Measurements from ENCODE around the gene ZFR2.
"Not testable (repeated sequence)": the region's sequence is repeated elsewhere in the genome, so short reads cannot be mapped to it uniquely, and the experiment has no call there.

The ZFR2 gene

DNA sequence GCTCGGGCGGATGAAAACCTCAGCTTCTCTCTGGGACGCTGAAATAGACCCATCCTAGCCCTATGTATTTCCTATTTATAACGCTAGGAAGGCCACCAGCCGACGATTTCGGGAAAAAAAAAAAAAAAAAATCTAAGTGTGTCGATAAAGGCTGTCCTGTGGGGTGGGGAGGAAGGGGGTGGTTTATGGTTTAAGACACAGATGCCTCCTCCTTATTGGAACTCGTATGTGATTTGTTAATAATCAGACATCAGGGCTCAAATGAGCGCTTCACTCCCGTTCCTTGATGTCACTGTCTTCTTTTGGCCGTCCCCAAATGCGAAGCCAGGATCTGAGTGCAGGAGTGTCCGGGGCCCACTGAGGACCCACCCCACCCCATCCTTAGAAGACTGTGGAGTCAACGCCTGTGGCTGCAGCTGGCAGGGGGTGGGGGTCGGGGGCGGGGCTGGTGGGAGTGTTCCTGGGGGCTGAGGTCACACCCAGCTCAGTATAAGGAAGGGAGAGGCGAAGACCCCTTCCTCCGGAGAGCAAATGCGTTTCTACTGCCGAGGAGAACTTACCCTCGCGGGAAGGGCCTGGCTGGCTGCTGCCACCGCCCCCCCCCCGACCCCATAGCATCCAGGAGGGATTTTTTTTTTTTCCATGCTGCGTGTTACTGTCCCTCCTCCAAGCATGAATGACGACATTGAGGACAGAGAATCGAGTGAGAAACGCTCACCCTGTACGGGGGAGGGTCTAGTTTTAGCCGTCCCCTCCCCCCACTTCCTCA lies 12.6 kb upstream of the ZFR2 start:
- Histone ChIP-seq H3K4me3 (ENCODE audit: insufficient read depth in 1 of 2, low read depth in 1 of 2, low read length in 2 of 2) (no peak overlapping the region), H3K27ac (ENCODE audit: low read length, poor library complexity, severe bottlenecking) (no peak overlapping the region), H2AFZ (ENCODE audit: low read depth, low read length) (no peak overlapping the region), H3K4me1 (ENCODE audit: control insufficient read depth, insufficient read depth, low read depth, low read length) (peaks cover 3% of the 10 kb centered on the region), H3K36me3 (ENCODE audit: control insufficient read depth in 1 of 2, insufficient read depth in 2 of 2, low read depth in 1 of 2, low read length in 2 of 2) (no peaks in the 10 kb centered on the region), H3K4me2 (ENCODE audit: low read length, poor library complexity, severe bottlenecking) (no peak overlapping the region), H2BK5ac (ENCODE audit: low read depth, low read length, poor library complexity, severe bottlenecking) (no peak overlapping the region), H3K23ac (ENCODE audit: low read length in 2 of 2) (no peak overlapping the region), H4K8ac (ENCODE audit: low read length) (no peak overlapping the region), H3K9me3 (ENCODE audit: control insufficient read depth, low read length) (no peaks in the 10 kb centered on the region), H3K9ac (ENCODE audit: low read length) (no peak overlapping the region), H2BK12ac (ENCODE audit: low read length in 2 of 2) (no peak overlapping the region), H3K18ac (ENCODE audit: low read depth in 1 of 2, low read length in 2 of 2) (no peak overlapping the region), H2BK15ac (ENCODE audit: low read depth, poor library complexity, severe bottlenecking) (no peak overlapping the region), H3K4ac (ENCODE audit: low read depth in 1 of 2, low read length in 2 of 2) (no peak overlapping the region), H4K91ac (ENCODE audit: low read length) (no peak overlapping the region), H3K14ac (ENCODE audit: low read length in 2 of 2) (no peak overlapping the region), H2BK120ac (ENCODE audit: low read depth, low read length) (no peak overlapping the region), H2AK5ac (ENCODE audit: low read length, severe bottlenecking) (no peak overlapping the region), H3K27me3 (ENCODE audit: control insufficient read depth in 1 of 2, insufficient read depth in 1 of 2, low read length in 2 of 2) (peaks cover 52 to 61% of the 10 kb centered on the region in 2 experiments), H3K79me1 (replicated peaks; ENCODE audit: low read length, poor library complexity, severe bottlenecking) (no peaks in the 10 kb centered on the region)
- DNase-seq = no peak
- WGBS = 2% methylated on average over 27 of the region's 31 CpGs

DNA sequence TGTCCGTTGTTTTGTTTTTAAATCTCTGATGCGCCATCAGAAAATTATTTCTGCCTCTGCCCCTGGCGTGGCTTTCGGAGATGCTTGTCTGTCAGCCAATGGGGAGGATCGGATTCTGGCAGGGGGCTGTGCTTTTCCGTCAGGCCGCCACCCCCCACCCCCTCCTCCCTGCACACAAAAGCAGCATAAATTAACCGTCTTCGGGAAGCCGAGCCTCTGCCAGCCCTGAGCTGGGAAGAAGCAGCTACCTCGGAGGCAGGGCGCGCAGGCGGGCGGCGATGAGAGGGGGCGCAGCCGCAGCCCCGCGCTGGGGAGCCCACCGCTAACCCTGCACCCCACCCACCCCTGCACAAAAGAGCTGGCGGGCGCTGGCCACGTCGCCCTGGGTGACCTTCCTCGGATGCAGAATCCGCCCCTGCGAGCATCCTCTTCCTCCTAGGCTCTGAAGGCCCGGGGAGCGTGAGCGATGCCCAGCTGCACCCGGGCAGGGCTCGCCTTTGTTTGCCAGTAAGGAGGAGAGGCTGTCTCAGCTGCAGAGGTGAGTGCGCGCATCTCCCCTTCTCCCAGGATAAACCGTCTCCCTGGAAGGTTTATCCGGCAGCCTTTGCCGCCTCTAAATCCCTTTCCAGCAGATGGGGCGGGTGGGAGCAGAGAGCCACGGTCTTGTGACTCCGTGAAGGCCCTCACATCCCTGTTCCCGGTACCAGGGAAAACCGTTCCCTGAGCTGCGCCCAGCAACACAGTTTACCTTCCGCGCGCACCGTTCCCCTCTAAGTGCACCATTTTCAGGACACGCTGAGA lies 11.8 kb upstream of the ZFR2 start, which contains the start of gene ATCAY:
Gene ATCAY, plus strand, starts transcription at position 215 of the 801 bp plus-strand sequence. CDS start 5,083 bp downstream, outside the sequence.
- Histone ChIP-seq H3K18ac (ENCODE audit: low read depth in 1 of 2, low read length in 2 of 2) (no peak within 1 kb of the TSS), H3K4me1 (ENCODE audit: control insufficient read depth, insufficient read depth, low read depth, low read length) (peaks cover 3% of the 10 kb centered on the region), H3K23ac (ENCODE audit: low read length in 2 of 2) (no peak within 1 kb of the TSS), H2BK15ac (ENCODE audit: low read depth, poor library complexity, severe bottlenecking) (no peak within 1 kb of the TSS), H3K27me3 (ENCODE audit: control insufficient read depth in 1 of 2, insufficient read depth in 1 of 2, low read length in 2 of 2) (peaks cover 52 to 61% of the 10 kb centered on the region in 2 experiments), H3K4me2 (ENCODE audit: low read length, poor library complexity, severe bottlenecking) (no peak within 1 kb of the TSS), H3K79me1 (replicated peaks; ENCODE audit: low read length, poor library complexity, severe bottlenecking) (no peaks in the 10 kb centered on the region), H2BK120ac (ENCODE audit: low read depth, low read length) (no peak within 1 kb of the TSS), H3K14ac (ENCODE audit: low read length in 2 of 2) (no peak within 1 kb of the TSS), H4K8ac (ENCODE audit: low read length) (no peak within 1 kb of the TSS), H2AFZ (ENCODE audit: low read depth, low read length) (no peak within 1 kb of the TSS), H2AK5ac (ENCODE audit: low read length, severe bottlenecking) (no peak within 1 kb of the TSS), H4K91ac (ENCODE audit: low read length) (no peak within 1 kb of the TSS), H2BK12ac (ENCODE audit: low read length in 2 of 2) (no peak within 1 kb of the TSS), H3K36me3 (ENCODE audit: control insufficient read depth in 1 of 2, insufficient read depth in 2 of 2, low read depth in 1 of 2, low read length in 2 of 2) (no peaks in the 10 kb centered on the region), H3K9me3 (ENCODE audit: control insufficient read depth, low read length) (no peaks in the 10 kb centered on the region), H3K4me3 (ENCODE audit: insufficient read depth in 1 of 2, low read depth in 1 of 2, low read length in 2 of 2) (no peak within 1 kb of the TSS), H2BK5ac (ENCODE audit: low read depth, low read length, poor library complexity, severe bottlenecking) (no peak within 1 kb of the TSS), H3K27ac (ENCODE audit: low read length, poor library complexity, severe bottlenecking) (no peak within 1 kb of the TSS), H3K9ac (ENCODE audit: low read length) (no peak within 1 kb of the TSS), H3K4ac (ENCODE audit: low read depth in 1 of 2, low read length in 2 of 2) (no peak within 1 kb of the TSS)
- 4% methylated on average over 43 of the region's 49 CpGs for WGBS
- DNase-seq = no peak

DNA sequence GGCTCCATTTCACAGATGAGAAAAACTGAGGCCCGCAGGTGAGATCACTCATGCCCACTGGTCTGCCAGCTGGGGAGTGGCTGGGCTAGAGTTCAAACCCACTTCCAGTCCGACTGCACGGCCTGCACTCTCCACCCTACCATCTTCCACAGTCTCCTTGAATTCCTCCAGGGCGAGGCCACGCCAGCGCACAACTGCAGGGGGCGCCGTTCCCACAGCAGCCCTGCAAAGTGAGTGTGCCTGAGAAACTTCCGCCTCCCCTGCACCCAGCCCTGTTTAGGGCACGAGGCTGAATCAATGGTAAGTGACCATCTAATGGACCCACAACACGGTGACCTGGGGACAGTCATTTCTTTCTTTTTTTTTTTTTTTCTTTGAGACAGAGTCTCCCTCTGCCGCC lies 10.8 kb upstream of the ZFR2 start:
- WGBS = 62% methylated on average over 12 of the region's 12 CpGs
- peaks cover 3% of the 10 kb centered on the region for H3K4me1 ChIP-seq (ENCODE audit: control insufficient read depth, insufficient read depth, low read depth, low read length)

DNA sequence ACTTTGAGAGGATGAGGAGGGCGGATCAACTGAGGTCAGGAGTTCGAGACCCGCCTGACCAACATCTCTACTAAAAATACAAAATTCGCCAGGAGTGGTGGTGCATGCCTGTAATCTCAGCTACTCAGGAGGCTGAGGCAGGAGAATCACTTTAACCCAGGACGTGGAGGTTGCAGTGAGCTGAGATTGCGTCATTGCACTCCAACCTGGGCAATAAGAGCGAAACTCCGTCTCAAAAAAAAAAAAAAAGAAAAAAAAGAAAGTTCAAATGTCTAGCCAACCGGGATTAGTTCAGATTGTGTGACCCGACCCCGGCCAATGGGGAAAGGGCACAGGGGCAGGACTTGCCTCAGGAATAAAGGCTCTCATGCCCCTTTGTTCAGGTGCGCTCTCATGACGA lies 5.9 kb upstream of the ZFR2 start:
- H3K4me2 ChIP-seq (ENCODE audit: low read length, poor library complexity, severe bottlenecking); H2BK15ac ChIP-seq (ENCODE audit: low read depth, poor library complexity, severe bottlenecking): not testable (repeated sequence)

More for the DNA sequence above, 10.8 kb upstream of the ZFR2 start:
- Histone ChIP-seq H3K4me3 (ENCODE audit: insufficient read depth in 1 of 2, low read depth in 1 of 2, low read length in 2 of 2) (no peak overlapping the region), H2AFZ (ENCODE audit: low read depth, low read length) (no peak overlapping the region), H3K27ac (ENCODE audit: low read length, poor library complexity, severe bottlenecking) (no peak overlapping the region), H2BK12ac (ENCODE audit: low read length in 2 of 2) (no peak overlapping the region), H3K4me2 (ENCODE audit: low read length, poor library complexity, severe bottlenecking) (no peak overlapping the region), H3K4ac (ENCODE audit: low read depth in 1 of 2, low read length in 2 of 2) (no peak overlapping the region), H3K9me3 (ENCODE audit: control insufficient read depth, low read length) (no peaks in the 10 kb centered on the region), H3K36me3 (ENCODE audit: control insufficient read depth in 1 of 2, insufficient read depth in 2 of 2, low read depth in 1 of 2, low read length in 2 of 2) (no peaks in the 10 kb centered on the region), H2AK5ac (ENCODE audit: low read length, severe bottlenecking) (no peak overlapping the region), H4K8ac (ENCODE audit: low read length) (no peak overlapping the region), H2BK5ac (ENCODE audit: low read depth, low read length, poor library complexity, severe bottlenecking) (no peak overlapping the region), H3K14ac (ENCODE audit: low read length in 2 of 2) (no peak overlapping the region), H3K79me1 (replicated peaks; ENCODE audit: low read length, poor library complexity, severe bottlenecking) (no peaks in the 10 kb centered on the region), H2BK15ac (ENCODE audit: low read depth, poor library complexity, severe bottlenecking) (no peak overlapping the region), H3K27me3 (ENCODE audit: control insufficient read depth in 1 of 2, insufficient read depth in 1 of 2, low read length in 2 of 2) (peaks cover 52 to 61% of the 10 kb centered on the region in 2 experiments), H2BK120ac (ENCODE audit: low read depth, low read length) (no peak overlapping the region), H4K91ac (ENCODE audit: low read length) (no peak overlapping the region), H3K18ac (ENCODE audit: low read depth in 1 of 2, low read length in 2 of 2) (no peak overlapping the region), H3K23ac (ENCODE audit: low read length in 2 of 2) (no peak overlapping the region), H3K9ac (ENCODE audit: low read length) (no peak overlapping the region)
- DNase-seq = no peak

More for the DNA sequence above, 5.9 kb upstream of the ZFR2 start:
- H4K8ac ChIP-seq (ENCODE audit: low read length); H2BK120ac ChIP-seq (ENCODE audit: low read depth, low read length); H3K36me3 ChIP-seq (ENCODE audit: control insufficient read depth in 1 of 2, insufficient read depth in 2 of 2, low read depth in 1 of 2, low read length in 2 of 2); H2BK12ac ChIP-seq (ENCODE audit: low read length in 2 of 2); H3K27ac ChIP-seq (ENCODE audit: low read length, poor library complexity, severe bottlenecking); H3K23ac ChIP-seq (ENCODE audit: low read length in 2 of 2); H3K18ac ChIP-seq (ENCODE audit: low read depth in 1 of 2, low read length in 2 of 2); H4K91ac ChIP-seq (ENCODE audit: low read length); H2BK5ac ChIP-seq (ENCODE audit: low read depth, low read length, poor library complexity, severe bottlenecking); H3K9ac ChIP-seq (ENCODE audit: low read length); DNase-seq; H3K79me1 ChIP-seq (replicated peaks; ENCODE audit: low read length, poor library complexity, severe bottlenecking); H3K4ac ChIP-seq (ENCODE audit: low read depth in 1 of 2, low read length in 2 of 2); H3K4me1 ChIP-seq (ENCODE audit: control insufficient read depth, insufficient read depth, low read depth, low read length); H3K9me3 ChIP-seq (ENCODE audit: control insufficient read depth, low read length); H2AK5ac ChIP-seq (ENCODE audit: low read length, severe bottlenecking); H2AFZ ChIP-seq (ENCODE audit: low read depth, low read length); H3K4me3 ChIP-seq (ENCODE audit: insufficient read depth in 1 of 2, low read depth in 1 of 2, low read length in 2 of 2); H3K14ac ChIP-seq (ENCODE audit: low read length in 2 of 2): not testable (repeated sequence)
- peaks cover 22 to 35% of the 10 kb centered on the region in 2 experiments for H3K27me3 ChIP-seq (ENCODE audit: control insufficient read depth in 1 of 2, insufficient read depth in 1 of 2, low read length in 2 of 2)
- WGBS = 82% methylated on average over 13 of the region's 13 CpGs

Data from mesenchymal stem cell (in vitro differentiated cells and primary cell).